Kidney tubule cell (primary cell): Measurements from ENCODE around the gene XRCC1.
"Not testable (repeated sequence)": the region's sequence is repeated elsewhere in the genome, so short reads cannot be mapped to it uniquely, and the experiment has no call there.

Experiments used
- DNase-seq: peaks from one replicate; pipeline ENCODE4 v3.0.0-alpha.2; 2018; ENCODE audit warnings: low spot score

The XRCC1 gene

DNA sequence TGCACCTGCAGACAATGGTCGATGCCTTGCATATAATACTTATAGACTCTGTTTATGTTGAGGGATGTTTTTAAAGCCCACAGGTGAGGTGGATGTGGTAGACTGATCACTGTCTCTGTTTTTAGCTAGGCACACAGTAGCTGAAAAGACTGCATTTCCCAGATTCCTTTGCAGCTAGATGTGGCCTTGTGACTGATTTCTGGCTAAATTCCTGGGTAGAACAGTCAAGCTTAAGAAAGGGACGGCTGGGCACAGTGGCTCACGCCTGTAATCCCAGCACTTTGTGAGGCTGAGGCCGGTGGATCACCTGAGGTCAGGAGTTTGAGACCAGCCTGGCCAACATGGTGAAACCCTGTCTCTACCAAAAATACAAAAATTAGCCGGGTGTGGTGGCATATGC lies 25.0 kb upstream of the XRCC1 start:
- not testable (repeated sequence) for DNase-seq

- DNase-seq = no peak
Measured at GRCh38 chr19:43599635-43600295, 24.4 kb upstream of the XRCC1 start.

DNA sequence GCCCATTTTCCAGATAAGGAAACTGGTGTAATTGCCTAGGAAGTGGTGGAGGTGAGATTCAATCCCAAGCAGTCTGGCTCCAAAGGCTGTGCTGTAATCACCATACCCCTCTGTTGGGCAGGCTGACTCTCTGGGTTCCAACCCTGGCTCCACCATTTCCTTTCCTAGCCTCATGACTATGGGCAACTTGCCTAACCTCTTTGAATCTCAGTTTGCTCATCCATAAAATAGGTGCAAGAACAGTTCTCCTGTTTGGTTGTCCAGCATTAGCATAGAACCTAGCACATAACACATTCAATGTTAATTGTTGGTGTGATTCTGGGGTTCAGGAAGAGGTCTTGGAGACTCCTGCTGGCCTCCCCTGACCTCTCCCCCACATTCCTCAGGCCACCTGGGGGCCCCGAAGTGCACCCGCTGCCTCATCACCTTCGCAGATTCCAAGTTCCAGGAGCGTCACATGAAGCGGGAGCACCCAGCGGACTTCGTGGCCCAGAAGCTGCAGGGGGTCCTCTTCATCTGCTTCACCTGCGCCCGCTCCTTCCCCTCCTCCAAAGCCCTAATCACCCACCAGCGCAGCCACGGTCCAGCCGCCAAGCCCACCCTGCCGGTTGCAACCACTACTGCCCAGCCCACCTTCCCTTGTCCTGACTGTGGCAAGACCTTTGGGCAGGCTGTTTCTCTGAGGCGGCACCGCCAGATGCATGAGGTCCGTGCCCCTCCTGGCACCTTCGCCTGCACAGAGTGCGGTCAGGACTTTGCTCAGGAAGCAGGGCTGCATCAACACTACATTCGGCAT lies 23.3 kb upstream of the XRCC1 start:
- DNase-seq = no peak

DNA sequence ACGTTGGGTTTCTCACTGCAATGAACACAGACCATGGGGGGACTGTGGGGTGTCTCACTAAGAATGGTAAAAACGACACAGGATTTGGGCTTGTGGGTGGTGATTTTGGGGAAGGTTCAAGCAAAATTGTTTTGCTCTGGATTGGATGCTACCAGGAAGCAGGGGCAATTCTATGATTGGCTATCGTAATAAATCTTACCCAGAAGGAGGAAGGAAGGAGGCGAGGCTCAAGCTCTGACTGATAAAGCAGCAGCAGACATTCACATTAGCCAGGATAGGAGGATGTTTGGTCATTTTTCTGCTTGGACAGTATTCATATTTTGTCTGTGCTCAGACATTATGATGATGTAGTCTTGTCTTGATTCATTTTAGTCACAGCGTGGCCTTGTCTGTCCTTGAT lies 22.5 kb upstream of the XRCC1 start:
- DNase-seq = no peak

DNA sequence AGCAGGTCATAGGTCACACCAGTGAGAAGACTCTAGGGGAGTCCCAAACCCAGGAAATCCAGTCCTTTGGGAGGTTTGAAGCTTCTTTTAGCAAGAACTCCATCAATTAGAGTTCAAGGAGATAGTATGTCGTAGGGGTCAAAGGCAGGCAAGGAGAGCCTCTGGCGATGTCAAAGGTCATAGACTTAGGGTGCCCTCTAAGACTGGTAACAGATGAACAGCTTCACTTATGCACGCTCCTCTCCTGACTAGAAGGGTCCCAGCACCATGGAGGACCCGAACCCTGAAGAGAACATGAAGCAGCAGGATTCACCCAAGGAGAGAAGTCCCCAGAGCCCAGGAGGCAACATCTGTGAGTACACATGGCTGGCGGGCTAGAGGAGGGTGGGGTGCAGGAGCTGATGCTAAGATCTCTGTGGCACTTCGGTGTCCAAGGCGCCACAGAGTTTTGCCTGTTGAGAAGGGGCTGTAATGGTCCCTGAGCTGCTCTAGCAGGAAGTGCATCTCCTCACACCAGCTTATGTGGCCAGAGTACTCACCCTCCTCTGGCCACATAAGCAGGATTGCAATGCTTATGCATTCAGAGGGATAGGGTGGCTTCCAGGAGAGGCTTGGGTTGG lies 21.6 kb upstream of the XRCC1 start:
- DNase-seq = peak; percentile 17

- peak; percentile 100 for DNase-seq
Measured at GRCh38 chr19:43595999-43596841, 20.9 kb upstream of the XRCC1 start, which contains the start of the genes IRGQ and ZNF576. Gene IRGQ, minus strand, starts transcription at chr19:43596134. Its CDS starts 796 bp downstream, at chr19:43595338. Gene ZNF576, plus strand, starts transcription at chr19:43596595. Its CDS starts 514 bp downstream, at chr19:43597109.

- no peak for DNase-seq
Measured at GRCh38 chr19:43595605-43595998, 20.3 kb upstream of the XRCC1 start.

DNA sequence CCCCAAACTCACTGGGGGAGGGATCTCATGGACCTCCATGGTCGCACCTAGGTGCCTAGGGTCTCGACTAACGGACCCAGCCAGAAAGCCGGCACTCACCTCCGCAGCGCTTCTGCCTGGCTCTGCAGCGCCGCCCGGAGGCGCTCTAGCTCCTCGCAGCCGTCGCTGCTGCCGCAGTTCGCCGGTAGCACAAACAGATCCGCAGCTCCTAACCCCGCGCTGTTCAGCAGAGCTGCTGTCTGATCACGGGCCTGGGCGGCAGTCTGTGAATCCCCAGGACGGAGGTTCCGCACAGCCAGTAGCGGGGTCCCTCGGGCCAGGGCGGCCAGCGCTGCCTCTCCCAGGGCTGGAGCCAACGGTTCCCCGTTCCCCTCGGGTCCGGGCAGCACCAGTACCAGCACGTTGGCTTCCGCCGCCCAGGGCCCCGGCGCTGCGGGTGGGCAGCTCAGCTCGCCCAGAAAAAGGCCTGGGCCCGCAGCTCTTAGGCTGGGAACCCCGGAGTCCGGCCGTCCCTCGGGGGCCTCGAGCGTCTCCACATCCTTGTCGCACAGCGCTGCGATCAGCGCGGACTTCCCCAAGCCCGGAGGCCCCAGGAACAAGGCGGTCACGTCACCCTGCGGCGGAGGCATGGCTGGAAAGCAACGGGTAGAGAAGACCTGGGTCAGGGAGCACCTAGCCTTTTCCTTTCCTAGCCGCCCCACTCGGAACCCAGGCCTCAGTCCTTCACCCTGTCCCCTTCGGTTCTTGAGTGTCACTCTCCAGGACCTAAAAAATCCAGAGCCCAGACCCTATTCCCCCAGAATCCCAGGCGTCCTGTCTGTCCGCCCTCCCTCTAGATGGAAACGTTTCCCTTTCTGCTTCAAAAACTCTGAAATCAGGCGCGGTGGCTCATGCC lies 19.6 kb upstream of the XRCC1 start:
- DNase-seq = peak; percentile 75

GRCh38 chr19:43594081-43594697 lies 18.9 kb upstream of the XRCC1 start:
- no peak for DNase-seq

GRCh38 chr19:43592800-43593350 lies 17.5 kb upstream of the XRCC1 start:
- no peak for DNase-seq

DNA sequence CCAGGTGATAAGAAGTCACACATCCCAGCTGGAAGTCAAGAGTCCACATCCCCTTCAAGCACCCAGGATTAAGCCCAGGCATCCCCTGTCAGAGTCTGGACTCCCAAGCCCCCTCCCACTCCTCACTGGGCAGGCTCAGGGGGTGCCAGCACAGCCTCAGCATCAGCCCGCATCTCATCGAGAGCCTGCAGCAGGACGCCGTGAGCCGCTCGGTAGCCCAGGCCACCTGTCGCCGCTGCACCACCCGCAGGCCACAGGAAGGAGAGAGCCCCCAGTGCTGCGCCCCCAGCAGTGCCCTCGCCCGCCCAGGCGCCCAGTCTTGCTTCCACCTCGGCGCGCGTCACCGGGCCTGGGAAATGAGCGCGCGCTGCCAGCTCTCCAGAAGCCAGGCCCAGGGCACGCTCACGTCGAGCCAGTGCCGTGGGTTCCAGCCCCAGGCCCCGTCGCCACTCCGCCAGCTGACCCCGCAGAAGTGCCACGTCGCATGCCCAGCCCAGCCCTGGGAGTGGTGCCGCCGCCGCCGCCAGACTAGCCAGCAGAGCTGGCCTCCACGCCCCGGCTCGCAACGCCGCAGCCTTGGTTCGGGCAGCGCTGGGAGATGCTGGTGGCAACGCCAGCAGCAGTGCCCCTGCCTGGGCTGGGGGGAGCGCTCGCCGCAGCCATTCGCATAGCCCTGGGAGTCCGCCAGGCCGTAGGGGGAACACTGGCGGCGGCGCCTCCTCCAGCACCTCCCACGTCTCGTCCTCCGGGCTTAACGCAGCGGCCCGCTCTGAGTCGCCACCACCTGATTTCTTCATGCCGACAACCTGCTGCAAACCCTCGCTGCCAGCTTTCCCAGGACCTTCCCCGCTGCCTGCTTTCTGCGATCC lies 16.8 kb upstream of the XRCC1 start:
- no peak for DNase-seq

- DNase-seq = no peak
Measured at GRCh38 chr19:43589678-43590077, 14.4 kb upstream of the XRCC1 start.

DNA sequence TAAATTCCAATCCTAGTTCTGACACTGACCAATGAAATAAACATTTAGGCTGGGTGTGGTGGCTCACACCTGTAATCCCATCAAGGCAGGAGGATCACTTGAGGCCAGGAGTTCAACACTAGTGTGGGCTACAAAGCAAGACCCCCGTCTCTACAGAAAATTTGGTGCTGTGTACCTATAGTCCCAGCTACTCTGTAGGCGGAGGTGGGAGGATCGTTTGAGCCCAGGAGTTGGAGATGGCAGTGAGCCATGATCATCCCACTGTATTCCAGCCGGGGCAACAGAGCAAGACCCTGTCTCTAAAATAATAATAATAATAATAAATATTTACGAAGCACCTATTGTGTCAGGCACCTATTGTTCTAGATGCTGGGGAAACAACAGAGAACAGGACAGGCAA lies 13.9 kb upstream of the XRCC1 start:
- no peak for DNase-seq

DNA sequence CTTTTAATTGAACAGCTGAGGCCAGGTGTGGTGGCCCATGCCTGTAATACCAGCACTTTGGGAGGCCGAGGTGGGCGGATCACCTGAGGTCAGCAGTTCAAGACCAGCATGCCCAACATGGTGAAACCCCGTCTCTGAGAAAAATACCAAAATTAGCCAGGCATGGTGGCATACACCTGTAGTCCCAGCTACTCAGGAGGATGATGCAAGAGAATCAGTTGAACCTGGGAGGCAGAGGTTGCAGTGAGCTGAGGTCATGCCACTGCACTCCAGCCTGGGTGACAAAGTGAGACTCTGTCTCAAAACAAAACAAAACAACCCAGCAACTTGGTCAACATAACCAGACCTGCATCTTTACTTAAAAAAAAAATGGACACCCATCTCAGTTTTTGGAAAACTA lies 11.7 kb upstream of the XRCC1 start:
- not testable (repeated sequence) for DNase-seq

- no peak for DNase-seq
Measured at GRCh38 chr19:43586346-43586745, 11.0 kb upstream of the XRCC1 start.

- DNase-seq = peak; percentile 64
Measured at GRCh38 chr19:43584484-43584883, 9.2 kb upstream of the XRCC1 start.

DNA sequence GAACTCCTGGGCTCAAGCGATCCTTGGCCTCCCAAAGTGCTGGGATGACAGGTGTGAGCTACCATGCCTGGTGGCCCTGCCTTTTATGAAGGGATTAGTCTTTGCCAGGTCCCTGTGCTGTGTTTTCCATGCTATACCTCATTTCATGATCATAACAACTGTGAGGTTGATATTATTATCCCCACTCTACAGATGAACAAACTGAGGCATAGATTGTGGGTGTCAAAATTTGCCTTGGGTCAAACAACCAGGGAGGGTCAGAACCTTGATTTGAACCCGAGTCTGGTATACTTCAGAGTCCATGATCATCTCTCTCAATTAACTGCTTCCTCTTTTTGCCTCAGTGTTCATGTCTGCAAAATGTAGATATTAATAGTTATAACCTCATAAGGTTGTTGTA lies 7.2 kb upstream of the XRCC1 start:
- no peak for DNase-seq

DNA sequence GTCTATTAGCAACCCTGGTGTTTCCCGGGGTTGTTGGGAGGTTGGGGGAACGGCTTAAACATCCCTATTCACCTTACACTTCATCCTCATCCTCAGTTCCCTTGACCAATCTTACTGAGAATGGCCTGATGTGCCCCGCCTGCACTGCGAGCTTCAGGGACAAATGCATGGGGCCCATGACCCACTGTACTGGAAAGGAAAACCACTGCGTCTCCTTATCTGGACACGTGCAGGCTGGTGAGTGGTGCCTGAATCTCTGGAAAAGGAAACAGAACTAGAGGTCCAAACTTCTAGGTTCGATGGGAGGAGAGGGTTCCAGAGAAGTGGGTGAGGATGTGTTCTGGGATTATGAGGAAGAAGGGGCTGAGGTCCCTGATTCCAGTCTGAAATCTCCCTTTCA lies 6.1 kb upstream of the XRCC1 start:
- DNase-seq = no peak

- no peak for DNase-seq
Measured at GRCh38 chr19:43578787-43579186, 3.5 kb upstream of the XRCC1 start.
